ENCODE results near the gene GIT2. TPM values are rescaled to one million over a fixed set of nuclear protein-coding genes. Genes with fewer than 3 reads are reported as not detected.
A peak's percentile ranks its signal among the peaks of the same experiment; 100 is the strongest.

GIT2 gene
- total and polyA plus RNA-seq, 2 of the 13 experiments (the other 11 are each of a cell fraction or from before 2014, with no cell fraction given), result 18.4 to 19.8 TPM

DNA sequence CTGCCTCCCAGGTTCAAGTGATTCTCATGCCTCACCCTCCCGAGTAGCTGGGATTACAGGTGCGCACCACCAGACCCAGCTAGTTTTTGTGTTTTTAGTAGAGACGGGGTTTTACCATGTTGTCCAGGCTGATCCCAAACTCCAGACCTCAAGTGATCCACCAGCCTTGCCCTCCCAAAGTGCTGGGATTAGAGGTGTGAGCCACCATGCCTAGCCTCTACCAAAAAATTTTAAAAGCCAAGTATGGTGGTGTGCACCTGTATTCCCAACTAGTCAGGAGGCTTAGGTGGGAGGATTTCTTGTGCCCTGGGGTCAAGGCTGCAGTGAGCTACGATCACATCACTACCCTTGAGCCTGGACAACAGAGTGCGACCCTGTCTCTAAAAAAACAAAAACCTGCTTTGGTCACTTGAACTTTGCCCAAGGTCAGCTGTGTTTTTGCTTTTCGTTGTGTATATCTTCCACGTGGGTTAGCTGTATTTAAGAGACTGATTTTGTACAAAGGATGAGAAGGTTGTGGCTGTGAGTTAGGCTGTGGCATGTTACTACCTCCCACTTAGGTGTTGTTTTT, 39.5 kb upstream of the GIT2 start (continued):
- TF ChIP-seq, protein P1, sequence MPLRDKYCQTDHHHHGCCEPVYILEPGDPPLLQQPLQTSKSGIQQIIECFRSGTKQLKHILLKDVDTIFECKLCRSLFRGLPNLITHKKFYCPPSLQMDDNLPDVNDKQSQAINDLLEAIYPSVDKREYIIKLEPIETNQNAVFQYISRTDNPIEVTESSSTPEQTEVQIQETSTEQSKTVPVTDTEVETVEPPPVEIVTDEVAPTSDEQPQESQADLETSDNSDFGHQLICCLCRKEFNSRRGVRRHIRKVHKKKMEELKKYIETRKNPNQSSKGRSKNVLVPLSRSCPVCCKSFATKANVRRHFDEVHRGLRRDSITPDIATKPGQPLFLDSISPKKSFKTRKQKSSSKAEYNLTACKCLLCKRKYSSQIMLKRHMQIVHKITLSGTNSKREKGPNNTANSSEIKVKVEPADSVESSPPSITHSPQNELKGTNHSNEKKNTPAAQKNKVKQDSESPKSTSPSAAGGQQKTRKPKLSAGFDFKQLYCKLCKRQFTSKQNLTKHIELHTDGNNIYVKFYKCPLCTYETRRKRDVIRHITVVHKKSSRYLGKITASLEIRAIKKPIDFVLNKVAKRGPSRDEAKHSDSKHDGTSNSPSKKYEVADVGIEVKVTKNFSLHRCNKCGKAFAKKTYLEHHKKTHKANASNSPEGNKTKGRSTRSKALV (CRISPR knock-in tag; IDR thresholded peaks at IDR 0.05), result no peak
- TF ChIP-seq ATAD3A (CRISPR knock-in tag; IDR thresholded peaks at IDR 0.05) (no peak), KDM4B (CRISPR knock-in tag; IDR thresholded peaks at IDR 0.05) (no peak), ZBTB38 (CRISPR knock-in tag; IDR thresholded peaks at IDR 0.05) (no peak), DRAP1 (CRISPR knock-in tag; IDR thresholded peaks at IDR 0.05) (peak; percentile 26; the same call in 1 of the 2 replicates), ZNF512B (CRISPR knock-in tag; IDR thresholded peaks at IDR 0.05; ENCODE audit: borderline replicate concordance) (no peak), ZNF251 (CRISPR knock-in tag; IDR thresholded peaks at IDR 0.05) (no peak), ZNF432 (CRISPR knock-in tag; IDR thresholded peaks at IDR 0.05; ENCODE audit: borderline replicate concordance) (no peak), GABPB1 (CRISPR knock-in tag; IDR thresholded peaks at IDR 0.05) (no peak), NONO (IDR thresholded peaks at IDR 0.05) (no peak), NONO (CRISPR knock-in tag; conservative IDR thresholded peaks at IDR 0.05) (peak; percentile 47; the same call in 1 of the 2 replicates), ARNTL (CRISPR knock-in tag; IDR thresholded peaks at IDR 0.05) (no peak), ZNF124 (CRISPR knock-in tag; IDR thresholded peaks at IDR 0.05) (no peak), ZNF776 (CRISPR knock-in tag; IDR thresholded peaks at IDR 0.05) (no peak), ZNF121 (CRISPR knock-in tag; IDR thresholded peaks at IDR 0.05) (peak; percentile 100), SOX13 (IDR thresholded peaks at IDR 0.05) (no peak), SOX13 (CRISPR knock-in tag; conservative IDR thresholded peaks at IDR 0.05 in 1 of 2, IDR thresholded peaks at IDR 0.05 in 1 of 2) (peak in 1 of 2 experiments; percentile 84; a peak in 2 of 4 replicates), HNRNPL (IDR thresholded peaks at IDR 0.05; ENCODE audit: low read depth, low read length) (no peak), ZNF7 (CRISPR knock-in tag; IDR thresholded peaks at IDR 0.05) (no peak), ZKSCAN8 (CRISPR knock-in tag; IDR thresholded peaks at IDR 0.05; ENCODE audit: borderline replicate concordance) (no peak)
- TF ChIP-seq, protein P2, sequence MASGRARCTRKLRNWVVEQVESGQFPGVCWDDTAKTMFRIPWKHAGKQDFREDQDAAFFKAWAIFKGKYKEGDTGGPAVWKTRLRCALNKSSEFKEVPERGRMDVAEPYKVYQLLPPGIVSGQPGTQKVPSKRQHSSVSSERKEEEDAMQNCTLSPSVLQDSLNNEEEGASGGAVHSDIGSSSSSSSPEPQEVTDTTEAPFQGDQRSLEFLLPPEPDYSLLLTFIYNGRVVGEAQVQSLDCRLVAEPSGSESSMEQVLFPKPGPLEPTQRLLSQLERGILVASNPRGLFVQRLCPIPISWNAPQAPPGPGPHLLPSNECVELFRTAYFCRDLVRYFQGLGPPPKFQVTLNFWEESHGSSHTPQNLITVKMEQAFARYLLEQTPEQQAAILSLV (CRISPR knock-in tag; IDR thresholded peaks at IDR 0.05; ENCODE audit: borderline replicate concordance), result no peak
- TF ChIP-seq, protein P3, sequence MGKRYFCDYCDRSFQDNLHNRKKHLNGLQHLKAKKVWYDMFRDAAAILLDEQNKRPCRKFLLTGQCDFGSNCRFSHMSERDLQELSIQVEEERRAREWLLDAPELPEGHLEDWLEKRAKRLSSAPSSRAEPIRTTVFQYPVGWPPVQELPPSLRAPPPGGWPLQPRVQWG (CRISPR knock-in tag; IDR thresholded peaks at IDR 0.05; ENCODE audit: borderline replicate concordance, low read depth), result no peak
- TF ChIP-seq, protein P4, sequence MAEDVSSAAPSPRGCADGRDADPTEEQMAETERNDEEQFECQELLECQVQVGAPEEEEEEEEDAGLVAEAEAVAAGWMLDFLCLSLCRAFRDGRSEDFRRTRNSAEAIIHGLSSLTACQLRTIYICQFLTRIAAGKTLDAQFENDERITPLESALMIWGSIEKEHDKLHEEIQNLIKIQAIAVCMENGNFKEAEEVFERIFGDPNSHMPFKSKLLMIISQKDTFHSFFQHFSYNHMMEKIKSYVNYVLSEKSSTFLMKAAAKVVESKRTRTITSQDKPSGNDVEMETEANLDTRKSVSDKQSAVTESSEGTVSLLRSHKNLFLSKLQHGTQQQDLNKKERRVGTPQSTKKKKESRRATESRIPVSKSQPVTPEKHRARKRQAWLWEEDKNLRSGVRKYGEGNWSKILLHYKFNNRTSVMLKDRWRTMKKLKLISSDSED (CRISPR knock-in tag; IDR thresholded peaks at IDR 0.05), result no peak

All from HepG2 (cell line).